ENCODE results near the gene PLD6. TPM values are rescaled to one million over a fixed set of nuclear protein-coding genes. Genes with fewer than 3 reads are reported as not detected.

The PLD6 gene
- total and polyA plus RNA-seq, 12 donors = 1.9 to 14.2 (median 3.3) TPM

DNA sequence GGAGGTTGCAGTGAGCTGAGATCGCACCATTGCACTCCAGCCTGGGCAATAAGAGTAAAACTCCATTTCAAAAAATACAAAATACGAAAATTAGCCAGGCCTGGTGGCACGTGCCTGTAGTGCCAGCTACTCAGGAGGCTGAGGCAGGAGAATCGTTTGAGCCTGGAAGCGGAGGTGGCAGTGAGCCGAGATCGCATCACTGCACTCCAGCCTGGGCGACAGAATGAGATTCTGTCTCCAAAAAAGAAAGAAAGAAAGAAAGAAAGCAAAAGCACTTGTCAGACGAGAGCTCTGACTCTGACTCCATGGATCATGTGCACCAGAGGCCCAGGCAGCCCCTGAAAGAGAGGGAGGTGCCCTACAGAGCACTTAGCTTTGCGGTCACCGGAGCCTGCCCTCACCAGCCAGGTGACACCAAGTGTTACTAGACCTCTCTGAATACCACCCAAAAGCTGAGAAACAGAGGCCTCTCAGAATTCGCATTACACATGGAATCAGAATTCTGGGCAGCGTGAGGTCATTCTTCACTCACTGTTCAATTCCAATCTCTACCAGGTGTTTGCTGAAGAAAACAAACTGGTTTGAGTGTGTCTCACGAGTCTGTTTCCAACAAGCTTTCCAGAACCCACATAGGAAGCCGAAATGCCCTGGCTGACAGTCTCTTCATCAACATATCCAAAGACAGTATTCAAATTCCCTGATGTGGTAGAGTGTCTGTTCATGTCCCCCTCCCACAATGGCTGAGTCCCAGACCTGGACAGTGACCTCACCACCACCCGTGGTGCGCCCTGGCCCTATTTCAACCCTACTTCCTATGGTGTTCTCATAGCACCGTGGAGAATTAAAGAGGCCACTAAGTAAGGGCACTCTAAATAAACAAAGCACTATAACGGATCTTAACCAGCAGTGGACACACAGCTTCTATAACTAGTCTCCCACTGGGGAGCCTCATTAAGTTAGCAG is 29.4 kb upstream of the PLD6 start:
- DNase-seq = peak in 1 of 7 donors; percentile 27
- Histone ChIP-seq H3K27me3 (no peaks in the 10 kb centered on the region), H3K4me1 (replicated peaks in 1 of 2) (peaks cover 13 to 28% of the 10 kb centered on the region in 2 donors), H3K4me3 (peak overlapping the region in 2 of 4 donors; percentile 91 to 100), H3K36me3 (replicated peaks in 1 of 2) (peaks cover 0 to 19% of the 10 kb centered on the region in 2 donors), H3K9me3 (replicated peaks in 1 of 3) (no peaks in the 10 kb centered on the region), H3K27ac (peak overlapping the region in 3 of 5 donors; percentile 36 to 98 (median 98))
- 57 to 66% (median 59%) methylated on average over 19 of the region's 19 CpGs for WGBS, 4 donors
- intact Hi-C loops (cut with DNase I) = no loop called here
- TF ChIP-seq, protein P1, sequence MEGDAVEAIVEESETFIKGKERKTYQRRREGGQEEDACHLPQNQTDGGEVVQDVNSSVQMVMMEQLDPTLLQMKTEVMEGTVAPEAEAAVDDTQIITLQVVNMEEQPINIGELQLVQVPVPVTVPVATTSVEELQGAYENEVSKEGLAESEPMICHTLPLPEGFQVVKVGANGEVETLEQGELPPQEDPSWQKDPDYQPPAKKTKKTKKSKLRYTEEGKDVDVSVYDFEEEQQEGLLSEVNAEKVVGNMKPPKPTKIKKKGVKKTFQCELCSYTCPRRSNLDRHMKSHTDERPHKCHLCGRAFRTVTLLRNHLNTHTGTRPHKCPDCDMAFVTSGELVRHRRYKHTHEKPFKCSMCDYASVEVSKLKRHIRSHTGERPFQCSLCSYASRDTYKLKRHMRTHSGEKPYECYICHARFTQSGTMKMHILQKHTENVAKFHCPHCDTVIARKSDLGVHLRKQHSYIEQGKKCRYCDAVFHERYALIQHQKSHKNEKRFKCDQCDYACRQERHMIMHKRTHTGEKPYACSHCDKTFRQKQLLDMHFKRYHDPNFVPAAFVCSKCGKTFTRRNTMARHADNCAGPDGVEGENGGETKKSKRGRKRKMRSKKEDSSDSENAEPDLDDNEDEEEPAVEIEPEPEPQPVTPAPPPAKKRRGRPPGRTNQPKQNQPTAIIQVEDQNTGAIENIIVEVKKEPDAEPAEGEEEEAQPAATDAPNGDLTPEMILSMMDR (IDR thresholded peaks at IDR 0.05) = no peak
- no peak for TF ChIP-seq POLR2A (IDR thresholded peaks at IDR 0.05)

DNA sequence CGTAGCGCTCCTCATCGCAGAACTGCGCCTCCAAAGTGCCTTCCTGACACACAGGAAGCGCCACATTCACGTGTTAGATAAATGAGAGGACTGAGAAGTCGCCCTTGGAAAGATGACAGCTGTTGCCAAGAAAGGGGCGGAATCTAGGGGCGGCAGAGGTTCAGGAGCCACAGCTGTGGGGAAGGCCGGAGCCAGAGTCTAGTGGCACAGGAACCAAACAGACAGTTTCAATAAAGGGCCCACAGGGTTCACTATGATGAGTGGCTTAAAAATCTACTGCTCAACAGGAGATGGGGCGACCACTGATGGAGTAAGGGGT is 26.1 kb upstream of the PLD6 start:
- Histone ChIP-seq H3K4me1 (replicated peaks in 1 of 2) (peaks cover 9 to 24% of the 10 kb centered on the region in 2 donors), H3K27me3 (no peaks in the 10 kb centered on the region), H3K9me3 (replicated peaks in 1 of 3) (no peaks in the 10 kb centered on the region), H3K36me3 (replicated peaks in 1 of 2) (peaks cover 0 to 52% of the 10 kb centered on the region in 2 donors), H3K27ac (no peak overlapping the region), H3K4me3 (no peak overlapping the region)
- TF ChIP-seq, protein P1 (IDR thresholded peaks at IDR 0.05) = no peak
- no peak for TF ChIP-seq POLR2A (IDR thresholded peaks at IDR 0.05)
- DNase-seq = no peak
- 77 to 82% (median 80%) methylated on average over 11 of the region's 11 CpGs for WGBS, 4 donors
- intact Hi-C loops (cut with DNase I) = no loop called here

DNA sequence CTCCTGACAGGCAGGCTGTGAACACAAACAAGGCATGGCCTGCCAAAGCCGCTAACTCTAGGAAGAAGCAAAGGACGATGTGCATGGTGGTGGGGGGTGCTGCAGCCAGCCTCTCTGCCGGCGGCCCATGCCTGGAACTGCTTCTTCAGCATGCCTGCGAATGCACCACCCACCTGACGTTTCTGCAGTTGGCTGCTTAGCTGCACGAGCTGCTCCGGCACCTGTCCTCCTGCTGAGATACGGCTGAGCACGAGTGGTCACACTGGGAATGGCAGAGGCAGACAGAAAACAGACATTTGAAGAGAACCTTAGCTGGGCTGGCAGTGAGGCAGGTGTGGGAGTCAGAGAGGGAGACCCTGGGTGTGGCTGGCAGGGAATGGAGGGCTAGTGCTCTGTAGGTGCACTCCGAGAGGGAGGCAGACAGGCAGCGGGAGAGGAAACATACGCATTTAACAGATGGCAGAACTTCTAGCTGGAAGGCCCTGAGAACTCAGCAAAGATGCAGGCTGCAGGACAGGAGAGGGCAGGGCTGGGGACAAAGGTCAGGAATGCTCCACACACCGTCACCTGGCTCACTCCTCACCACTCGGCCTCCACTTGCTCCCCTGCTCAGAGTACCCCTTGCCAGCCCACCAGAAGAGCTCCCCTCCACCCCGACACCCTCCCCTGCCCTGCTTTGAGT is 25.6 kb upstream of the PLD6 start:
- H3K27ac ChIP-seq = no peak overlapping the region
- TF ChIP-seq, protein P1 (IDR thresholded peaks at IDR 0.05) = no peak
- TF ChIP-seq POLR2A (IDR thresholded peaks at IDR 0.05) = no peak
- peaks cover 0 to 57% of the 10 kb centered on the region in 2 donors for H3K36me3 ChIP-seq (replicated peaks in 1 of 2)
- 82 to 90% (median 87%) methylated on average over 15 to 16 of the region's 16 CpGs for WGBS, 4 donors
- intact Hi-C loops (cut with DNase I) = no loop called here
- H3K9me3 ChIP-seq (replicated peaks in 1 of 3) = no peaks in the 10 kb centered on the region
- no peak for DNase-seq
- no peaks in the 10 kb centered on the region for H3K27me3 ChIP-seq
- peaks cover 9 to 24% of the 10 kb centered on the region in 2 donors for H3K4me1 ChIP-seq (replicated peaks in 1 of 2)
- H3K4me3 ChIP-seq = no peak overlapping the region
